PFSK-1 (cell line): ENCODE measurements around the gene COL6A3.

Experiments
- FOXP2 ChIP-seq: optimal IDR thresholded peaks from 2 replicates; pipeline ENCODE3; 2011; ENCODE audit warnings: borderline replicate concordance, control low read depth, inconsistent platforms; ENCODE audit not compliant: insufficient read depth; ENCODE audit errors: extremely low read length, extremely low read depth
- POLR2AphosphoS5 ChIP-seq: IDR thresholded peaks from 2 replicates; pipeline ENCODE4 v1.6.1; 2012; ENCODE audit warnings: low read depth, mild to moderate bottlenecking, control low read depth, low read length, moderate library complexity
- SIN3A ChIP-seq: IDR thresholded peaks from 2 replicates; pipeline ENCODE4 v1.6.1; 2012; ENCODE audit warnings: mild to moderate bottlenecking, low read length, moderate library complexity, borderline replicate concordance; ENCODE audit not compliant: insufficient read depth
- TAF1 ChIP-seq: IDR thresholded peaks from 2 replicates; pipeline ENCODE4 v1.6.1; 2012; ENCODE audit warnings: low read length, control low read depth, borderline replicate concordance; ENCODE audit not compliant: insufficient read depth
- TF ChIP-seq, protein P1 (sequence below), 2 experiments: IDR thresholded peaks; 2 replicates each; pipeline versions ENCODE4 v1.6.1 to v1.8.0; 2011 to 2012; ENCODE audit warnings: low read depth in 2 of 2, low read length in 2 of 2, control low read depth in 1 of 2, inconsistent platforms in 1 of 2, mild to moderate bottlenecking in 1 of 2, moderate library complexity in 1 of 2; ENCODE audit not compliant: insufficient read depth in 1 of 2

COL6A3 gene

GRCh38 chr2:237293978-237294377, 120.0 kb downstream of the COL6A3 start:
- no peak for TF ChIP-seq POLR2AphosphoS5
- TF ChIP-seq TAF1, result no peak
- TF ChIP-seq SIN3A, result no peak
- TF ChIP-seq, protein P1, sequence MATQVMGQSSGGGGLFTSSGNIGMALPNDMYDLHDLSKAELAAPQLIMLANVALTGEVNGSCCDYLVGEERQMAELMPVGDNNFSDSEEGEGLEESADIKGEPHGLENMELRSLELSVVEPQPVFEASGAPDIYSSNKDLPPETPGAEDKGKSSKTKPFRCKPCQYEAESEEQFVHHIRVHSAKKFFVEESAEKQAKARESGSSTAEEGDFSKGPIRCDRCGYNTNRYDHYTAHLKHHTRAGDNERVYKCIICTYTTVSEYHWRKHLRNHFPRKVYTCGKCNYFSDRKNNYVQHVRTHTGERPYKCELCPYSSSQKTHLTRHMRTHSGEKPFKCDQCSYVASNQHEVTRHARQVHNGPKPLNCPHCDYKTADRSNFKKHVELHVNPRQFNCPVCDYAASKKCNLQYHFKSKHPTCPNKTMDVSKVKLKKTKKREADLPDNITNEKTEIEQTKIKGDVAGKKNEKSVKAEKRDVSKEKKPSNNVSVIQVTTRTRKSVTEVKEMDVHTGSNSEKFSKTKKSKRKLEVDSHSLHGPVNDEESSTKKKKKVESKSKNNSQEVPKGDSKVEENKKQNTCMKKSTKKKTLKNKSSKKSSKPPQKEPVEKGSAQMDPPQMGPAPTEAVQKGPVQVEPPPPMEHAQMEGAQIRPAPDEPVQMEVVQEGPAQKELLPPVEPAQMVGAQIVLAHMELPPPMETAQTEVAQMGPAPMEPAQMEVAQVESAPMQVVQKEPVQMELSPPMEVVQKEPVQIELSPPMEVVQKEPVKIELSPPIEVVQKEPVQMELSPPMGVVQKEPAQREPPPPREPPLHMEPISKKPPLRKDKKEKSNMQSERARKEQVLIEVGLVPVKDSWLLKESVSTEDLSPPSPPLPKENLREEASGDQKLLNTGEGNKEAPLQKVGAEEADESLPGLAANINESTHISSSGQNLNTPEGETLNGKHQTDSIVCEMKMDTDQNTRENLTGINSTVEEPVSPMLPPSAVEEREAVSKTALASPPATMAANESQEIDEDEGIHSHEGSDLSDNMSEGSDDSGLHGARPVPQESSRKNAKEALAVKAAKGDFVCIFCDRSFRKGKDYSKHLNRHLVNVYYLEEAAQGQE (IDR thresholded peaks at IDR 0.05; ENCODE audit: insufficient read depth in 1 of 2, low read depth in 2 of 2, low read length in 2 of 2), result no peak
- TF ChIP-seq FOXP2, result no peak

- TF ChIP-seq, protein P1 (IDR thresholded peaks at IDR 0.05; ENCODE audit: insufficient read depth in 1 of 2, low read depth in 2 of 2, low read length in 2 of 2), result peak in 1 of 2 experiments; percentile 57; a peak in 1 of 4 replicates
- 0 out of 2 replicates have a peak, but pooled peaks have one; percentile 43 for TF ChIP-seq SIN3A
- TF ChIP-seq FOXP2, result peak; percentile 83
- TF ChIP-seq POLR2AphosphoS5, result peak; percentile 62
- no peak for TF ChIP-seq TAF1
These were observed 122.7 kb downstream of the COL6A3 start for GRCh38 chr2:237291138-237291792.

DNA sequence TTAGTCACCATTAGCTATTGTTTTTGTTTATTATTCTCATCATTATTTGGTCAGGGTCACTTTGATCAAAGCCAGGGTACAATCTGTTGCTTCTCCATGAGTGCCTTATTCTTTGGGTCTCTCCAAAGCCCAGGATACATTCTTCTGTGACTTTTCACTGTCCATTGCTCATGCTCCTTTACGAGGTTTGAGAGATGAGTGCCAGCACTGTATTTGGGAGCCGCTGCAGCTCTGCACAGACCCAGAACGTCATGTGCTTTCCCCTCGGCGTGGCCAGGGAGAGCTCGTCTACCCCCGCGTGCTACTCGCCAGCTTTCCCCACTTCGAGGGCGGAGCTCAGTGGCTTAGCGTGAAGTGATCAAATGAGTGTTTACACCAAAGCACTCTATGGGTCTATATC, 123.7 kb downstream of the COL6A3 start:
- TF ChIP-seq SIN3A (no peak), TAF1 (no peak), POLR2AphosphoS5 (no peak), FOXP2 (no peak)
- TF ChIP-seq, protein P1 (IDR thresholded peaks at IDR 0.05; ENCODE audit: insufficient read depth in 1 of 2, low read depth in 2 of 2, low read length in 2 of 2), result no peak

- no peak for TF ChIP-seq FOXP2
- TF ChIP-seq, protein P1 (IDR thresholded peaks at IDR 0.05; ENCODE audit: insufficient read depth in 1 of 2, low read depth in 2 of 2, low read length in 2 of 2), result no peak
- TF ChIP-seq TAF1, result no peak
- TF ChIP-seq POLR2AphosphoS5, result no peak
- TF ChIP-seq SIN3A, result no peak
These were observed 124.8 kb downstream of the COL6A3 start for GRCh38 chr2:237289139-237289538.

- TF ChIP-seq POLR2AphosphoS5, result no peak
- TF ChIP-seq, protein P1 (IDR thresholded peaks at IDR 0.05; ENCODE audit: insufficient read depth in 1 of 2, low read depth in 2 of 2, low read length in 2 of 2), result no peak
These were observed 126.1 kb downstream of the COL6A3 start for GRCh38 chr2:237287872-237288271.
